GM19099 (cell line): ENCODE measurements around the gene RGR.

Experiments used
- POLR2A ChIP-seq: IDR thresholded peaks from 3 replicates; pipeline ENCODE4 v1.6.1; 2011; ENCODE audit warnings: low read depth; ENCODE audit not compliant: insufficient read length; ENCODE audit errors: extremely low read depth

The RGR gene

GRCh38 chr10:84237199-84238051 is 7.4 kb upstream of the RGR start:
- TF ChIP-seq POLR2A: no peak

DNA sequence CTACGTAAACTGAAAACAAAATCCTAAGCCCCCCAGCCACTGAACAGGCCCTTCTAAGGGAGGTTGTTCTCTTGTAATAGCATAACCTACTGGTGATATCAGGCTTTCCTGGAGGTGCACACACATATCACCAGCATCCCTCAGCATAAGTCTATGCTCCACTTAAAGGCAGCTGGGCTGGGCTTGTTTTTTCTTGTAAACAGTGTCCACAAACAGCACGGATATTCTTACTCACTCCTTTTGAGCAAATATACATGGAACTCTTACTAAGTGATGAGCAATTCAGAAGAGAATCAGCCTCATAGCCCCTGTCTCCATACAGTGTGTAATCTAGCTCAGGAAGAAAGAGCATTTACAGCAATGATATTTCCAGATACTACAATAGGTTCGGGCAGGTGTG is 5.9 kb upstream of the RGR start:
- TF ChIP-seq POLR2A: no peak

DNA sequence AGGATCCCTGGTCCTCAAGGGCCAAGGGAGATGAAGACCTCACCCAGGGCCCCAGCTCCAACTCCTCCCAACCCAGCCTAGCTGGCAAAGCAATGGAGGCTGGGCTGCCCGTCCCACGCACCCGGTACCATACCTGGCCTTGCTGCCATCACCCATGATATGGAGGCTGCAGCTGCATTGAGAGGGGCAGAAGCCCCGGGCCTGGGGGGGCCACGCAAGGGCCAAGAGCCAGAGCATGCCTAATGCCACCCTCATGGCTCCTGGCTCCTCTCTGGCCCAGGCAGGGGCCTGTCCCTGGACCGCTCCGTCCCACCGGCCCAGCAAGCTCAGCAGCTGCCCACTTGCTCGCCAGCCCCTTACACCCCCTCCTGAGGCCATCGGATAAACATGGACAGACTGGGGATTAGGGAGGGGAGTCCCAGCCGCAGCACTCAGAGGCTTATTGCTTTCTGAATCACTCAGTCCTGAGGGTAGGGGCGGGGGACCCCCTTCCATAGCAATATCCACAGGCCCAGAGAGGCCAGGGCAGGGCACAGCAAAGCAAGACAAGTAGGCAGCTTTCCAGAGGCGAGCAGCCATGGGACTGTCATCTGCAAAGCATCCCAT is 3.6 kb upstream of the RGR start, which contains the start of gene LRIT1:
Gene LRIT1 (minus strand): TSS at position 362 of the 606 bp plus-strand sequence. CDS start 107 bp downstream, at position 255.
- no peak for TF ChIP-seq POLR2A

DNA sequence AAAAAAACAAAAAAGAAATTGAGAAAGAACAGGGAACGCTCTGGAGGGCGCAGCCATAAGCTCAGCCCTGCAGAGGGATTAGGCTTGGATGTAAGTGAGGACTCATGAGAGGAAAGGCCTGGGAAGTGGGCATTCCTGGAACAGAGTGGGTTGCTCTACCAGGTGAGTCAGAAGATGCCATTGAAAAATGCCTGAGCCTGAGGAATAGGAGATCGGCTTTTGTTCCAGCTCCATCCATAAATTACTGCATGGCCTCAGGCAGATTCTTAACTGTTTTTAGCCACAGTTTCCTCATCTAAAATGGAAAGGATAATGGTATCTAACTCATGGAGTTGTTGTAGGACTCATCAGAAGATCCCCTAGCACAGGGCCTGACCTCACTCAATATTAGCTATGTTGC is 1.1 kb upstream of the RGR start:
- no peak for TF ChIP-seq POLR2A

GRCh38 chr10:84247496-84247895 is 2.6 kb downstream of the RGR start:
- no peak for TF ChIP-seq POLR2A

DNA sequence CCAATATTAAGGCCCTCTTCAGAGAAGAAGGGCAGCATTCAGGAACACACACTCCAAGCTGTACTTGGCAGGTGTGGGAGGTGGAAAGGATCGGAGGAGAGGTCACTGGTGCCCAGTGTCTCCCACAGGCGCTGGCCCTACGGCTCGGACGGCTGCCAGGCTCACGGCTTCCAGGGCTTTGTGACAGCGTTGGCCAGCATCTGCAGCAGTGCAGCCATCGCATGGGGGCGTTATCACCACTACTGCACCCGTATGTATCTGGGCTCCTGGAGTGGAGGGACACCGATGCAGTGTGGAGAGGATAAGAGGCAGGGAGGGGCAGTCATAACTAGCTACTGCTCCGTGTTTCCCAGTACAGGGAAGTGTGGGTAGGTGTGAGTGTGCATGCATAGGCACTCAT is 3.9 kb downstream of the RGR start:
- TF ChIP-seq POLR2A: no peak

DNA sequence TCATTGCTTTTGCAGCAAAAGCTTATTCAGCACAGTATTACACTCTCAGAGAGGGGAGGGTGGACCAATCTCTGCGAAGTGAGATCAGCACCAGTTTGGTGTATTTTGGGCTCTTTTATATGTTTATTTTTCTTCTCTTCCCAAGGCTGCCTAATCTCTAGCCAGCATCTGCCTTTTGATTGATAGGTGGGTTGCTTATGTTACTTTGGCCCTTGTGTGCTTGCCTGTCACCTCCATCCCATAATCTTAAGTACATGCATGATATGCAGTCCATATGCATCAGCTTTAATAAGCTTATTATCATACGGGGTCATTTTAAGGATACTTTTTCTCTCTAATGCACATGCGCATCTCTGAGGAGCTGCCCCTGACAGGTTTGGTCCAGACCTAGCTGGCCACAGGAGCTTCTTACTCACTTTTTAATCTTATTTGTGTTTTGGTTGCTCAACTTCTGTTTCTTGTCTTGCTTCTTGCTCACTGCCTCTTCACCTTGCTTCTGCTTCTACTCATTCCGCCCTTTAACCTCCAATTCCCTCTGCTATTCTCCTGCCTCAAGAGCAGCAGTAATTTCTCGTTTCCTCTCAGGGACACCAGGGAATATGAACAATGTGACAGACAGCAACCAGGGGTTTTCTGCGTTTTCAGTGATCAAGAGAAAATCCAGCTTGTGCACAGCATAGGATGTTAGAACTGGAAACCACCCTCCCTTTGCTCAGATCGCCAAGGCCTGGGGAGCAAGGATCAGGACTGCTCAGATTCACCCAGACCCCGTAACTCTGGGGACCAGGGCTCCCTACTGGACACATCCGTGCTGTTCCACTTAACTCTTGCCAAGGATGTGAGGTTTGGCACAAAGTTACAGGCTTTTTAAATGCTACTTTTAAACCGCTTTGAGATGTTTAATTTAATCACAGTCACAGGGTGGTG is 10.0 kb downstream of the RGR start:
- no peak for TF ChIP-seq POLR2A

GRCh38 chr10:84256510-84257342 is 11.9 kb downstream of the RGR start:
- no peak for TF ChIP-seq POLR2A

DNA sequence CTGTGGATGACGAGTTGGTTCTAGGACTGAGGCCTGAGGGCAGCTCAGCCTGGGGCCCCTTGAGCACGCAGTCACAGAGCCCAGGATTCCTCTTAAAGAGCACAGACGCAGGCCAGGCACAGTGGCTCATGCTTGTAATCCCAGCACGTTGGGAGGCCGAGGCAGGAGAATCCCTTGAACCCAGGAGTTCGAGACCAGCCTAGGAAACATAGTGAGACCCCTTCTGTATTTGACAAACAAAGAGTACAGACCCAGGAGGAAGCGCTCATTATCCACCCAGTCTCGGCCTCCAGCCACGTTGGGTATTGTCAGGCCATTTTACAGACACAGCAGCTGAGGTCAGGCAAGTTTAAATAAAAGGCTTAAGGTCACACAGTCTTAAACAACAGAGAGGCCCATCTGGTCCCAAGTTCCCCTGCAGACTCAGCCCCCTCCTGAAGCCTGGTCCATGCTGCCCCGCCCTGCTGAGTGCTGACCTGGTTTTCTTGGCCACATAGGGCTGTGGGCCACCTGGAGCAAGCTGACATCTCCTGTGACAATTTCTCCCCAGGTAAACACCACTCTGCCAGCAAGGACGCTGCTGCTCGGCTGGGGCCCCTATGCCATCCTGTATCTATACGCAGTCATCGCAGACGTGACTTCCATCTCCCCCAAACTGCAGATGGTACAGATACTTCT is 12.6 kb downstream of the RGR start:
- no peak for TF ChIP-seq POLR2A

DNA sequence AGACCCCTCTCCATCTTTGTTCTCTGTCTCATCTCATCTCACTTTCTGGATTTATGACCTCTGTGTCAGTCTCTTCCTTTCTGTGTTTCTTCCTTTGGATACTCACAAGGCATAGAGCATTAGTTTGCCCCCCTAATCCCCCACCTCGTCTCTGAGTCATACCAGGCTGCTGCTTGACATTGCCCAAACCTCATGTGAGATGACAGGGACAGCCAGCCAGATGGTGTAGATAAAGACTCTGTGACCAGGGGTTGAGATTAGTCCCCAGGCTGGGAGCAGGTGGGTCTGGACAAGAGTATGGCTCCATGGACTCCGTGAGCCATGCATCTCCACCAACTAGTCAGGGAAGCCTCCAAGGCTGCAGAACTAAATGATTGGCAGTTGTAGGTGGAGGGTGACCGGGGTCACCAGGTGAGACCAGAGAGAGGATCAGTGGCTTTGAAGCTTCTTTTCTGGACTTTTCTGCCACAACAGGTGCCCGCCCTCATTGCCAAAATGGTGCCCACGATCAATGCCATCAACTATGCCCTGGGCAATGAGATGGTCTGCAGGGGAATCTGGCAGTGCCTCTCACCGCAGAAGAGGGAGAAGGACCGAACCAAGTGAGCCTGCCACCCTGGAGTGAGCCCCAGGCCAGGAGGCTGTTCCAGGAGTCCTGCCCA is 13.3 kb downstream of the RGR start:
- TF ChIP-seq POLR2A: no peak

DNA sequence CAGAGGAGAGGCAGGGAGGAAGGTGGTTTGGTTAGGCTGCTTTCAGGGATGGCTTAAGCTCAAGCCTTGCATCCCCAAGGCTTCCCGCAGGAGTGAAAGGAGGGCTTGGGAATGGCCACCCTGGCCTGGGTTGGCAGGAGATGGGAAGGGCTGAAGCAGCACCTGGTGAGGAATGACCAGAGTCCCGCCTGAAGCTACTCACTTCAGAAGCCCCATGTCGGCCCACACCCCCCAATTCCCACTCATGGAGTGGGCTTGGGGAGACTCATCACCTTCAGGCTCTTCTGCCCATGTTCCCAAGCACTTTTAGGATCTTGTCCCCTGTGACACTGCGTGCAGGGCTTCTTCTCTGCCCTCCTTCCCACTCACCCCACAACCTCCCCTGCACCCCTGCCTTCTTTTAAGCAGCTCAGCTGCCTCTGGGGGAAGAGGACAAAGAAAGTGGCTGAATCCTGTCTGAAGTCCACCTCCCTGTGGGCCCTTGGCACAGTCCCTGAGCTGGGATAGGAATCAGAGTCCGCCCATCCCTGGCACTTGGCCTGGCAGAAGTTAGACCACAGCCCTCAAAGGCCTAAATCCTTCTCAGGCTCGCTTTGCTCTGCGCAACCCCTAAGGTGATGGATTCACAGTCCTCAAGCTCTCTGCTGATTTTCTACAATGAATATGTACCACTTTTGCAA is 16.5 kb downstream of the RGR start:
- no peak for TF ChIP-seq POLR2A

DNA sequence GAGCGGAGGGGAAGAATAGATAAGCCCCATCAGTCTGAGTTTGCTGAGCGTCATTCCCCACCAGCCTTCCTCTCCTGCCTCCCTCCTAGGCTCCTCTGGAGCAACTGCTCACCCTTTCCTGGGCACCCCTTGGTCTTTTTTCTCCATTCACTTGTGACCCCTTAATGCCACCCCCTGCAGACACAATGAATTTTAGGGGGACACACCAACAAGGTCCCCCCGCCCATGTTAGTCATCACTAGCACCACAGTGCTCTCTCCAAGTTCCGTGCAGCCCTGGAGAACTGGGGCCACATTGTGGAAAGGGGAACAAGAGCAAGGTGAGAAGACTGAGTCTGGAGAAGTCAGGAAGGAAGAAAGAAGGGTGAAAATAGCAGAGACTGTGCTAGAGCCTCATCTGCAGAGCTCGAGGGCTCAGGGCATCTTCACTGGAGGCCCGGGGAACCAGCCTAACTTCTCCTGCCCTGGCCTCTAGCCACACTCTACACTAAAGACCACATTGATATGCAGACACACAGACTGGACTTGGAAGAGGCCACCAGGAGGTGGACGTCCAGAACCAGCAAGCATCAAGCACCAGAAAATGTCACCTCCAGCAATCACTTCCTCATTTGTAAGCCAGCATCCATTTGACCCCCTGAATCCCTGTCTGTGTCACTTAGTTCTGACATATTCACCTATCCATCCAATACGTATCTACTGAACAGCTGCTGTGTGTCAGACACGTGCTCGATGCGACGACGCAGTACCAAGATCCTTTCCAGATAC is 17.5 kb downstream of the RGR start:
- no peak for TF ChIP-seq POLR2A
